ENCODE results near the gene GPR158. TPM values are rescaled to one million over a fixed set of nuclear protein-coding genes. Genes with fewer than 3 reads are reported as not detected.

The GPR158 gene
- total and polyA plus RNA-seq, 4 donors, result 0.03 to 0.08 TPM; not detected in 2

- H3K27me3 ChIP-seq (ENCODE audit: control insufficient read depth in 4 of 4, insufficient read depth in 4 of 4, low read length in 3 of 4), result peaks cover 0 to 2% (median 0%) of the 10 kb centered on the region in 4 donors
- no peak overlapping the region for H3K27ac ChIP-seq (ENCODE audit: low read depth in 1 of 2, low read length in 2 of 2)
- TF ChIP-seq TAF1 (conservative IDR thresholded peaks at IDR 0.05) (no peak), FOXA2 (IDR thresholded peaks at IDR 0.05) (no peak)
- H3K4me3 ChIP-seq (ENCODE audit: low read depth in 1 of 3, low read length in 3 of 3), result no peak overlapping the region
- no peaks in the 10 kb centered on the region for H3K4me1 ChIP-seq (ENCODE audit: control insufficient read depth in 4 of 4, insufficient read depth in 4 of 4, low read length in 3 of 4)
- 60% methylated on average over 4 of the region's 4 CpGs for WGBS
- no peak overlapping the region for H3K9ac ChIP-seq (ENCODE audit: low read depth in 1 of 2, low read length in 2 of 2)
- no peaks in the 10 kb centered on the region for H3K36me3 ChIP-seq (ENCODE audit: control insufficient read depth in 4 of 4, insufficient read depth in 3 of 4, low read depth in 1 of 4, low read length in 3 of 4)
- DNase-seq (ENCODE audit: low spot score), result no peak
- no peaks in the 10 kb centered on the region for H3K9me3 ChIP-seq (ENCODE audit: control insufficient read depth in 4 of 4, low read length in 3 of 4)
Measured at GRCh38 chr10:25501912-25502311, 327.1 kb downstream of the GPR158 start.

GRCh38 chr10:25502453-25502852 lies 327.7 kb downstream of the GPR158 start:
- DNase-seq (ENCODE audit: low spot score), result no peak
- Histone ChIP-seq H3K9ac (ENCODE audit: low read depth in 1 of 2, low read length in 2 of 2) (no peak overlapping the region), H3K27ac (ENCODE audit: low read depth in 1 of 2, low read length in 2 of 2) (no peak overlapping the region), H3K9me3 (ENCODE audit: control insufficient read depth in 4 of 4, low read length in 3 of 4) (no peaks in the 10 kb centered on the region), H3K4me1 (ENCODE audit: control insufficient read depth in 4 of 4, insufficient read depth in 4 of 4, low read length in 3 of 4) (no peaks in the 10 kb centered on the region), H3K36me3 (ENCODE audit: control insufficient read depth in 4 of 4, insufficient read depth in 3 of 4, low read depth in 1 of 4, low read length in 3 of 4) (no peaks in the 10 kb centered on the region), H3K4me3 (ENCODE audit: low read depth in 1 of 3, low read length in 3 of 3) (no peak overlapping the region), H3K27me3 (ENCODE audit: control insufficient read depth in 4 of 4, insufficient read depth in 4 of 4, low read length in 3 of 4) (peaks cover 0 to 2% (median 0%) of the 10 kb centered on the region in 4 donors)
- TF ChIP-seq JUND (IDR thresholded peaks at IDR 0.05) (no peak), MAX (IDR thresholded peaks at IDR 0.05) (no peak), REST (IDR thresholded peaks at IDR 0.05) (no peak), FOXA1 (IDR thresholded peaks at IDR 0.05) (no peak), NR2F2 (IDR thresholded peaks at IDR 0.05) (no peak), RXRA (IDR thresholded peaks at IDR 0.05) (no peak), EGR1 (IDR thresholded peaks at IDR 0.05; ENCODE audit: low read depth in 2 of 2) (no peak), ATF3 (IDR thresholded peaks at IDR 0.05) (no peak), CTCF (IDR thresholded peaks at IDR 0.05; ENCODE audit: low read depth, low read length, missing input control) (no peak), HNF4A (conservative IDR thresholded peaks at IDR 0.05) (no peak), GABPA (IDR thresholded peaks at IDR 0.05 in 1 of 2, conservative IDR thresholded peaks at IDR 0.05 in 1 of 2) (no peak)
- WGBS, result 56% methylated on average over 1 of the region's 1 CpG

GRCh38 chr10:25504306-25504705 lies 329.5 kb downstream of the GPR158 start:
- no peak for DNase-seq (ENCODE audit: low spot score)
- WGBS, result 82% methylated on average over 3 of the region's 3 CpGs
- Histone ChIP-seq H3K9me3 (ENCODE audit: control insufficient read depth in 4 of 4, low read length in 3 of 4) (no peaks in the 10 kb centered on the region), H3K4me1 (ENCODE audit: control insufficient read depth in 4 of 4, insufficient read depth in 4 of 4, low read length in 3 of 4) (no peaks in the 10 kb centered on the region), H3K27me3 (ENCODE audit: control insufficient read depth in 4 of 4, insufficient read depth in 4 of 4, low read length in 3 of 4) (peaks cover 0 to 2% (median 0%) of the 10 kb centered on the region in 4 donors), H3K27ac (ENCODE audit: low read depth in 1 of 2, low read length in 2 of 2) (no peak overlapping the region), H3K9ac (ENCODE audit: low read depth in 1 of 2, low read length in 2 of 2) (no peak overlapping the region), H3K4me3 (ENCODE audit: low read depth in 1 of 3, low read length in 3 of 3) (no peak overlapping the region), H3K36me3 (ENCODE audit: control insufficient read depth in 4 of 4, insufficient read depth in 3 of 4, low read depth in 1 of 4, low read length in 3 of 4) (no peaks in the 10 kb centered on the region)
- no peak for TF ChIP-seq GABPA (IDR thresholded peaks at IDR 0.05 in 1 of 2, conservative IDR thresholded peaks at IDR 0.05 in 1 of 2)
- no peak for TF ChIP-seq CTCF (IDR thresholded peaks at IDR 0.05; ENCODE audit: low read depth, low read length, missing input control)
- TF ChIP-seq RAD21 (IDR thresholded peaks at IDR 0.05), result no peak
- TF ChIP-seq FOXA2 (IDR thresholded peaks at IDR 0.05), result no peak
- no peak for TF ChIP-seq MAX (IDR thresholded peaks at IDR 0.05)
- no peak for TF ChIP-seq HNF4G (IDR thresholded peaks at IDR 0.05)
- TF ChIP-seq SP1 (IDR thresholded peaks at IDR 0.05), result no peak
- no peak for TF ChIP-seq REST (IDR thresholded peaks at IDR 0.05)
- TF ChIP-seq JUND (IDR thresholded peaks at IDR 0.05), result no peak
